Activated CD8-positive, alpha-beta memory T cell treated with anti-CD3 and anti-CD28 coated beads, Interleukin-2, amount 50 U/mL, for 24 hours (primary cell): ENCODE data around the gene TEAD4.

Experiments used
- DNase-seq: peaks from one replicate; pipeline ENCODE4 v3.0.0-alpha.2; 2020; ENCODE audit errors: extremely low read depth

Gene TEAD4

GRCh38 chr12:3000548-3001275 lies 41.5 kb downstream of the TEAD4 start:
- DNase-seq: no peak

- no peak for DNase-seq
These were observed 43.4 kb downstream of the TEAD4 start for GRCh38 chr12:3002646-3003045.

GRCh38 chr12:3003357-3003992 lies 44.3 kb downstream of the TEAD4 start:
- no peak for DNase-seq

- no peak for DNase-seq
These were observed 45.7 kb downstream of the TEAD4 start for GRCh38 chr12:3004655-3005565.

- no peak for DNase-seq
These were observed 46.5 kb downstream of the TEAD4 start for GRCh38 chr12:3005736-3006135.

GRCh38 chr12:3009780-3010179 lies 50.6 kb downstream of the TEAD4 start:
- no peak for DNase-seq

GRCh38 chr12:3010214-3010930 lies 51.2 kb downstream of the TEAD4 start:
- DNase-seq: no peak

- DNase-seq: no peak
These were observed 53.6 kb downstream of the TEAD4 start for GRCh38 chr12:3012786-3013185.

- DNase-seq: no peak
These were observed 55.4 kb downstream of the TEAD4 start for GRCh38 chr12:3014641-3015040.

GRCh38 chr12:3015356-3015755 lies 56.2 kb downstream of the TEAD4 start:
- DNase-seq: no peak

- no peak for DNase-seq
These were observed 57.0 kb downstream of the TEAD4 start for GRCh38 chr12:3016191-3016590.

- DNase-seq: no peak
These were observed 58.1 kb downstream of the TEAD4 start for GRCh38 chr12:3017281-3017680.

- no peak for DNase-seq
These were observed 59.2 kb downstream of the TEAD4 start for GRCh38 chr12:3018284-3019004.

GRCh38 chr12:3019005-3019680 lies 59.9 kb downstream of the TEAD4 start:
- no peak for DNase-seq

GRCh38 chr12:3020399-3020798 lies 61.2 kb downstream of the TEAD4 start:
- DNase-seq: no peak

- no peak for DNase-seq
These were observed 61.7 kb downstream of the TEAD4 start for GRCh38 chr12:3020850-3021435.

GRCh38 chr12:3022411-3022810 lies 63.2 kb downstream of the TEAD4 start:
- no peak for DNase-seq

GRCh38 chr12:3022961-3023360 lies 63.8 kb downstream of the TEAD4 start:
- no peak for DNase-seq

GRCh38 chr12:3028108-3028507 lies 68.9 kb downstream of the TEAD4 start:
- no peak for DNase-seq

GRCh38 chr12:3030821-3031429 lies 71.7 kb downstream of the TEAD4 start:
- DNase-seq: no peak
